GM18517 (cell line): Measurements from ENCODE around the gene TBC1D17.

Experiments
- ATAC-seq: cut with Tn5 transposase; IDR thresholded peaks from one replicate; pipeline ENCODE4 v1.9.1; 2021; ENCODE audit warnings: mild to moderate bottlenecking, moderate library complexity; ENCODE audit not compliant: unreplicated experiment

The TBC1D17 gene

DNA sequence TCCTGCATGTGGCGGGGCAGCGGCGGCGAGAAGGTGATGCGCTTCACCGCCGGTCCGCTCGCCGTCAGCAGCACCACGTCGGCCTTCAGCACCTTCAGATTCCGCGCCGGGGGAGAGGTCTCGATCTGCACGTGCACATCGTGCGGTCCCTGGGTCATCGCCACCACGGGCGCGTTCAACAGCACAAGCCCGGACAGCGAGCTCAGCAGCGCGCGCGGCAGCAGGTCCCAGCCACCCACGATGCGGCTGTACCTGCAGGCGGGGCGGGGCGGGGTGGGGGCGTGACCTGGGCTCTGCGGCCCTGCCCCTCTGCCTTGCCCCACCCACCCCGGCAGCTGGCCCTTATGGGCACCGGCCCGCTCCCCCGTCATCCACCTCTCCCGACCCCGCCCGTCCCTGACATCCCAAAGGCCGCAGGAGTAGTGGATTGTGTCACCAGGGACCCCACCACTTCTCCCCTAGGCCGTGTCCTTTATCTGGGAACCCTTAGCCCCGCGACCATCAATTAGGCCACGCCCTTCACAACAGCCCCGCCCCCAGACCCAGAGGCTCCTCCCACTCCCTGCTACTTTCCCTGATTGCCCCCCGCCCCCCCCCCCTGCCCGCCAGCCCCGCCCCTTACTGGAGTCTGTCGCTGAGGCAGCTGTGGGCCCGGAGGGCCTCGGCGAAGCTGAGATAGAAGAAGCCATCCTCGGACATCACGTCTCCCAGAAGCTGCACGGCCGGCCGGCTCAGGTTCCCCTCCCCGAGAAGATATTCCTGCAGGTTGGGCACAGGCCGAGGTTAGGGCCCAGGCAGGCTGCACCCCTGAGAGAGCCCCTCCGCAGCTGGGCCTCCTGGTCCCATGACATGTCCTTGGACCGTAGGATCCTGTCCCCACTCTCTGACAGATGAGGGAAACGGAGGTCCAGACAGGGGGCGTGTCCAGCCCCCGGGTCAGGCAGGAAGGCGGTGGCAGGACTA is 13.1 kb downstream of the TBC1D17 start:
- ATAC-seq = no peak

GRCh38 chr19:49891393-49891792 is 13.9 kb downstream of the TBC1D17 start:
- ATAC-seq = no peak

GRCh38 chr19:49892716-49893115 is 15.2 kb downstream of the TBC1D17 start:
- no peak for ATAC-seq

- no peak for ATAC-seq
These were observed 16.6 kb downstream of the TBC1D17 start for GRCh38 chr19:49894011-49894664.

DNA sequence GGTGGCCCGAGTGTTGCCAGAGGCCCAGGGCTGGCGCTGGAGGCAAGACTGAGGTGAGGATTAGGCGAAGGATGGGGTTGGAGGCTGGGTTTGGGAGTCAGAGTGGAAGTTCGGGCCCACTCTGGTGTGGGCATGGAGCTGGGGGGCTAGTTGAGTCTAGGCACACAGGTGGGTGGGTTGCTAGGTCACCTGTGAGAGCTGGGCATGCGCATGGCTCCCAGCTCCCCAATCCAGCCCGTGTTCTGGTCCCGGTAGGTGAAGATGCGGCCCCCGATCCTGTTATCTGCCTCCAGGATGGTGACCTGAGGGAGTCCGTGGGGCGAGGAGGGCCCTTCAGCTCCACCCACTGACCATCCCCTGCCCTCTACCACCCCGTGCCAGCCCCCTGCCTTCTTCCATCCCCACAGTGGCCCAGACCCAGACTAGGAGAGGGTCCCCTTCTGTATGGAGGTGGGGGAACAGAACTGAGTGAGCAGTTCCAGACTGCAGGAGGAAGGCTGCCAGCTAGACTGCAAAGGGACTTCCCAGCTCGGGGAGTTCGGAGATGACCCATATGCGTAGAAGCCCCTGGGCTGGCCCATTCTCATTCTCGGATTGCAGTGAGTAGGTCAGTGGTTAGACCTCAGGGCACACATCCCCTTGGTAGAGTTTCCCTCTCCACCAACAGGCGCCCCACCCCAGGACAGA is 17.5 kb downstream of the TBC1D17 start:
- no peak for ATAC-seq

DNA sequence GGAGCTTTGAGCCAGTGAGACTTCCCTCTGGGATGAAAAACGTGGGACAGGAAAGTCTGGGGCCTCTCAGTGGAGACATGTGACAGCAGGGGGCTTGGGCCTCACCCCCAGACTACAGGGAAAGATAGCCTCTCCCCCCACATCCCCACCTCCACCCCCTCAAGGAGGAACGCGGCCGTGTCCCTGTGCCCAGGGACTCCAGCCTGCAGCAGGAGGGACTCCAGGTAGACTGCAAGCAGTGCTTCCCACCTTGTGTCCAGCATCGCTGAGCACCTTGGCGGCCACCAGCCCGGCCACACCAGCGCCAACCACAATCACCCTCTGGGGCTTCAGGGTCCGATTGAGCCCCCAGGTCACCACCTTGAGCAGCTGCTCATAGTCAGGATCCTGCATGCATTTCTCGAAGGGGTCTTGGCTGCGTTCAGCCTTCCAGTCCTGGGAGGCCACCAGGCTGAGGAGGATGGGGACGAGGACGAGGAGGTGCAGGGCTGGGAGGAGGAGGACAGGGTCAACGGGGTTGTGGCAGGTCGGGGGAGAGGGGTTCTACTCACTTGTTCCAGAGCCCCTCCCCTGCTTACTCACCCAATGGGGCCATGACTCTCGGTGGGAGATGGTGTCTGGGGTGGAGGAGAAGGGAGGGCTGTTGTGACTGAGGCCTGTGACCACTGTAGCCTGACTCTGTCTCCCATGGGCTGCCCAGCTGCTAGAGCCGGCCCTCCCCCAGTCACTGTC is 18.2 kb downstream of the TBC1D17 start:
- no peak for ATAC-seq

- ATAC-seq = peak; percentile 58
These were observed 19.5 kb downstream of the TBC1D17 start, which contains the start of gene IL4I1 for GRCh38 chr19:49896863-49897621. Gene IL4I1 (minus strand): TSS chr19:49896887. CDS start chr19:49896160, 727 bp downstream.

DNA sequence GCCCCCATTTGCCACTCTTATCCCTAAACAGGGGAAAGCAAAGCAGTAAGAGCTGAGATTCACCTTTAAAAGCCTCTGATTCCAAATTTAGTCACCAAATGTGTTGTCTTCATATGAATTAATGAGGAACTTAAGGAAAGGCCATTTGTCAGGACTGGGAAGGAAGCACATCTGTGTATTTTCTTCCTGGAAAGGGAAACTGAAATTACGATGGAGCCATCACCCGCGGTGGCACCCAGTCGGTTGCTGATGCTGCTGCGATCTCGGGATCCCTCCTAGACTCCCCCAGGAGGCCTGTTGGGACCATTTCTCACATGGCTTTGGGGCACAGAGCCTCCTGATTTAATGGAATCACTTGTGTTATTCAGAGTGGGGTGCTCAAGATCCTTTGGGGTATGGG is 26.6 kb downstream of the TBC1D17 start:
- ATAC-seq = no peak

DNA sequence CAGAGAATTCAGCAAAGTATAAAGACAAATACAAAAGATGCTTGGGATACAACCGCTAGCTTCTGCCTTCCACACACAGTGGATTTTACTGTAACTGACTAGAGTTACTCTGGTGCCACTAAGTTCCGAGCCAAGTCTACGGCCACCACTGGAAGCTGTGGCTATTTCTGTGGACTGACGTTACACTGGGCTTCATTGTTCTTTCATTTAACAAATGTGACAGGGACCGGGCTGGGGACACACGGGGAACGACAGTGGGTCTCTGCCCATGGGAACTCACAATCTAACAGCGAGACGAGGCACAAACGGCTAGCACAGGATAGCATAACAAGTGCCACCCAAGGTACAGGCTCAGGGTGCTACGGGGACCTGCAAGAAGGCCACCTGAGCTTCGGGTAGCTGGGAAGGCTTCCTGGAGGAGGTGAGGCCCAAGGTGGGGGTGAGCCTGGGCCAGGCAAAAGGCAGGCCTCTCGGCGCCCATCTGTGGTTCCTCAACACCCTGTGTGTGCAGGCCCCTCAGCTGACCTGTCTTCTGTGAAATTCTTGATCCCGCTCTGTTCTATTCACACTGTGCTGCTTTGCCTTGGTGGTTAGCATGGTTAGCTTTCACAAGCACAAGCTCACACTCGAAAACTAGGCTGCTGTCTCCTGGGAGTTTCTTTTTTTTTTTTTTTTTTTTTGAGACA is 29.5 kb downstream of the TBC1D17 start:
- ATAC-seq = no peak

DNA sequence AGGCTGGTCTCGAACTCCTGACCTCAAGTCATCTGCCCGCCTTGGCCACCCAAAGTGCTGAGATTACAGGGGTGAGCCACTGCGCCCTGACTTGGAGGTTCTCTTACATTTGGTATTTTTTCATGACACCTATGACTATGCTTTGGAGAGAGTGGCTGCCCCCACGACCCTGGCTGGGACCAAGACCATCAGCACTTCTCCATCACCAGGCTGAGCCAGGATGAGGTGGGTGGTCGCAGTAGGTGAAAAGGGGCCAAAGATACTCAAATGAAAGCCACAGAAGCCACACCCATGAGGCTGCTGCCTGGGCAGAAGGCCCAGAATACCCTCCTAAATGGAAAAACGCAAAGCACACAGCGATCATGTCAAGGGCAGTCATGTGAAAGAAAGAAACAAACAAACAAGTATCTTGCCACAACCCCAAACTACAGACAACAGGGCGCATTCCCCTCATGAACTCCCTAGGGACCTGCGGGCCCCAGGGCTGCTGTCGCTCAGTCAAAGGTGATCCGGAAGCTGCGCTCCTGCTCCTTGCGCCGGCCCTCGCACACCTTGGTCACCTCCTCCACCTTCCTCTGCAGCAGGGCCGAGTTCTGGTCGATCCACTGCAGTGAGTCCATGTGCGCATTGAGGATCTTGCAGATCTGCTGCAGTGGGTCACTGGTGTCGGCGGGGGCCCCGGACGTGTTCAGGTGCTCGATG is 30.4 kb downstream of the TBC1D17 start:
- ATAC-seq = no peak

- no peak for ATAC-seq
These were observed 31.2 kb downstream of the TBC1D17 start for GRCh38 chr19:49908480-49909420.

DNA sequence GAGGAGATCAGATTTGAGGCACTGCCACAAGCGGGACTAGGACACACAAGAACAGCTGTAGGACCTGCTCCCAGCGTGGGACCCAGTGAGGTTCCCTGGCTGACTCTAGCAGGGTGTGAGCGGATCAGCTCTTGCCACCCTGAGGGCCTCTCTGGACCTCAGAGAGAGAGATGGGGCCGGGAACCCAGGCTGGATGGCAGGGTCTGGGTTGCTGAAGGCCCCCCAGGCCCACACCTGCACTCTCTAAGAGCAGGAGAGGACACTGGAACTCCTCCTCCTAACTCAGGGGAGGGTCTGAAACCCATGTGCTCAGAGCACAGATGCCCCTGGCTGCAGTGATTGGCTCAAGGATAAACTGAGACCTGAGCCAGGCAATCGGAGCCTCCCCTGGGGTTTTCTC is 32.7 kb downstream of the TBC1D17 start:
- no peak for ATAC-seq

DNA sequence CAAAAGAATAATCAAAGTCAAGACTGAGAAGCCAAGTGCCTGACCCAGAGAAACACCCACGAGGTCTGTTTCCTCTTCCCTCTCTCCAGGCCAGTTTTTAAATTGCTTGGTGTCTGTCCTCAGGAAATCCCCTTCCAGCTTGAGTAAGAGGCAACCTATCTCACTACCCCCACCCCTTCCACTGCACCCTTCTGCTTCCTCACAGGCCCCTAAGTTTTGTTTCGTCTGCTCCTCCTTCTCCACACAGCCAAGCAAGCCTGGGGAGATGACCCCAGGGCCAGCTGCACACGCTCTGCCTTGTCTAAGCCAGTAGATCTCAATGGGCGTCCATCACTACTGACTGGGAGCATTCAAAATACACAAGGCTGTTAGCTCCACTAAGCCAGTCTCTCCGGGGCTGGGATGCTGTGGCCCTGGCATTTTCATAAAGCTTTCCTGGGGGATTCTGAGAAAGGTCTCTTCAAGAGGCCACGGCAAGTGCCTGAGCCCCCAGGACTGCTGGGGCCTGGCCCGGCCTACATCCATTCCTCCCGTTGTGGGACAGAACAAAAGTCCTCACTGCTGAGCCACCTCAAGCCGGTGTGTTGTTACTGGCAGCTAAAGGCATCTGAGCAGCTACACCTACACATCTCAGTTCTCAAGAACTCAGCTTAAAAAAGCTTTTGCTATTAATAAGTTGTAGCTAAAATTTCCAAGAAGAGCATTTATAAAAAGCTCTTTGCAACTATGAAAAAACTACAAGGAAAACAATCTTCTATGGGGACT is 34.1 kb downstream of the TBC1D17 start:
- no peak for ATAC-seq

DNA sequence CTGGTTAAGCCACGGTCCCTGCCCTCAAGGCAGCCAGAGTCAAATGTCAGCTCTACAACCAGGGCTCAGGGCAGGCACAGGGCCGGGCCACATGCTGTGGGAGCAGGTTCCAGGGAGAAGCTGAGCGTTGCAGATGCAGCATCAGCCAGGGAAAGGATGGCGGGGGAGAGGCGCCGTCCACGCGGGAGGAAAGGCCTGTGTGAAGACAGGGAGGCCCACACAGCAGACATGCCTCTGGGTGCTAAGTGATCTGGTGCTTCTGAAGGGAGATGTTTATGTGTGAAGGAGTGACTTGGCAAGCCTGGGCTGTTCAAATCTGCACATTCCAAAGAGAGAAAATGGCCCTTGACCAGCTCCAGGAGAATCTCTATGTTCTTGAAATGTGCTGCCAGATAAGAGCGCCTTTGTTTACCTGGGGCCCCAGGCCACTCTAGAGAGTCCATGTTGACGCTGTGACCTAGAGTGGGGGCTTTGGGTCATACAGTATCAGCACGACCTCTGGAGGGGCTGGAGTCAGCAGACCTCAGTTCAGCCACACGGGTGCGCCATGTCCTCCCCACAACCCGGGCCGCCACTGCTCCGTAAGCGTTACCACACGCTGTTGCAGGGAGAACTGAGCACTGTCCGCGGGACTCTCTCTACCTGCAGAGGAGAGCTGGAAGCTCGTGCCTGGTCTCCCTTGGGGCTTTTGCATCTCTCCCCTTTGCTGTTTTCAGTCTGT is 35.6 kb downstream of the TBC1D17 start:
- ATAC-seq = no peak

- ATAC-seq = no peak
These were observed 36.2 kb downstream of the TBC1D17 start for GRCh38 chr19:49913720-49914119.

DNA sequence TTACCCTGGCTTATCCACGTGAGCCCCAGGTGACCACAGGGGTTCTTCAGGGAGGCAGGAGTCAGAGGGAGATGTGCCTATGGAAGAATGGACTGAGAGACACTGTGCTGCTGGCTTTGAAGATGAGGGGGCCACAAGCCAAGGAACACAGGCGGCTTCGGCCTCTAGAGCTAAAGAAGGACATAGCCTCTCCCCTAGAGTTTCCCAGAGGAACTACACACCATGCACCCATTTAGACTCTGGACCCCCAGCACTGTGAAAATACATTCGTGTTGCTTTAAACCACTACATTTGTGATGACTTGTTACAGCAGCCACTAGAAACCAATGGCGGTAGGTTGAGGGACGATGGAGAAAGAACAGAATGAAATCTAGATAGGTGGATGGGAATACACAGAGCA is 37.8 kb downstream of the TBC1D17 start:
- no peak for ATAC-seq
